ENCODE measurements around the gene PTPRR. TPM values are rescaled to one million over a fixed set of nuclear protein-coding genes. Genes with fewer than 3 reads are reported as not detected.

PTPRR gene
- total RNA-seq, 1 donor from 2014 or later = 0.98 TPM

- intact Hi-C loops (cut with DNase I) = no loop called here
- Histone ChIP-seq H3K36me3 (no peaks in the 10 kb centered on the region), H3K27ac (no peak overlapping the region), H3K4me3 (no peak overlapping the region), H3K4me1 (peaks cover 12% of the 10 kb centered on the region), H3K9me3 (no peaks in the 10 kb centered on the region), H3K27me3 (no peaks in the 10 kb centered on the region)
- DNase-seq (ENCODE audit: extremely low spot score in 2 of 2) = no peak
- TF ChIP-seq POLR2AphosphoS5 (IDR thresholded peaks at IDR 0.05; ENCODE audit: insufficient read depth in 1 of 2, low read depth in 1 of 2) (no peak), CTCF (IDR thresholded peaks at IDR 0.05) (no peak), POLR2A (IDR thresholded peaks at IDR 0.05) (no peak)
These were observed 275.7 kb downstream of the PTPRR start for GRCh38 chr12:70644861-70645260.

GRCh38 chr12:70643939-70644338, 276.6 kb downstream of the PTPRR start:
- peaks cover 12% of the 10 kb centered on the region for H3K4me1 ChIP-seq
- no peaks in the 10 kb centered on the region for H3K27me3 ChIP-seq
- intact Hi-C loops (cut with DNase I) = no loop called here
- TF ChIP-seq POLR2A (IDR thresholded peaks at IDR 0.05) (no peak), CTCF (IDR thresholded peaks at IDR 0.05) (no peak), POLR2AphosphoS5 (IDR thresholded peaks at IDR 0.05; ENCODE audit: insufficient read depth in 1 of 2, low read depth in 1 of 2) (no peak)
- no peak for DNase-seq (ENCODE audit: extremely low spot score in 2 of 2)
- no peaks in the 10 kb centered on the region for H3K9me3 ChIP-seq
- no peak overlapping the region for H3K4me3 ChIP-seq
- no peak overlapping the region for H3K27ac ChIP-seq
- H3K36me3 ChIP-seq = no peaks in the 10 kb centered on the region

- H3K27ac ChIP-seq = no peak overlapping the region
- intact Hi-C loops (cut with DNase I) = no loop called here
- TF ChIP-seq POLR2AphosphoS5 (IDR thresholded peaks at IDR 0.05; ENCODE audit: insufficient read depth in 1 of 2, low read depth in 1 of 2) (no peak), POLR2A (IDR thresholded peaks at IDR 0.05) (no peak), CTCF (IDR thresholded peaks at IDR 0.05) (no peak)
These were observed 278.8 kb downstream of the PTPRR start for GRCh38 chr12:70641691-70642090.

GRCh38 chr12:70640901-70641300, 279.6 kb downstream of the PTPRR start:
- Histone ChIP-seq H3K36me3 (no peaks in the 10 kb centered on the region), H3K4me1 (peaks cover 11% of the 10 kb centered on the region), H3K27ac (no peak overlapping the region), H3K9me3 (no peaks in the 10 kb centered on the region), H3K27me3 (no peaks in the 10 kb centered on the region), H3K4me3 (no peak overlapping the region)
- no peak for DNase-seq (ENCODE audit: extremely low spot score in 2 of 2)
- intact Hi-C loops (cut with DNase I) = no loop called here
- no peak for TF ChIP-seq POLR2AphosphoS5 (IDR thresholded peaks at IDR 0.05; ENCODE audit: insufficient read depth in 1 of 2, low read depth in 1 of 2)
- TF ChIP-seq CTCF (IDR thresholded peaks at IDR 0.05) = no peak
- TF ChIP-seq POLR2A (IDR thresholded peaks at IDR 0.05) = no peak

More at GRCh38 chr12:70641691-70642090, 278.8 kb downstream of the PTPRR start:
- no peaks in the 10 kb centered on the region for H3K36me3 ChIP-seq
- H3K4me1 ChIP-seq = peaks cover 12% of the 10 kb centered on the region
- no peaks in the 10 kb centered on the region for H3K9me3 ChIP-seq
- H3K4me3 ChIP-seq = no peak overlapping the region
- DNase-seq (ENCODE audit: extremely low spot score in 2 of 2) = no peak
- no peaks in the 10 kb centered on the region for H3K27me3 ChIP-seq

- no peaks in the 10 kb centered on the region for H3K36me3 ChIP-seq
- intact Hi-C loops (cut with DNase I) = no loop called here
- DNase-seq (ENCODE audit: extremely low spot score in 2 of 2) = no peak
- H3K4me1 ChIP-seq = no peaks in the 10 kb centered on the region
- H3K27ac ChIP-seq = no peak overlapping the region
- H3K9me3 ChIP-seq = no peaks in the 10 kb centered on the region
- TF ChIP-seq POLR2A (IDR thresholded peaks at IDR 0.05) = no peak
- TF ChIP-seq CTCF (IDR thresholded peaks at IDR 0.05) = no peak
- TF ChIP-seq POLR2AphosphoS5 (IDR thresholded peaks at IDR 0.05; ENCODE audit: insufficient read depth in 1 of 2, low read depth in 1 of 2) = no peak
- H3K4me3 ChIP-seq = no peak overlapping the region
- no peaks in the 10 kb centered on the region for H3K27me3 ChIP-seq
These were observed 281.0 kb downstream of the PTPRR start for GRCh38 chr12:70639535-70639934.
